KOPT-K1 (cell line): ENCODE results near the gene INSIG2.
"Not testable (repeated sequence)": the region's sequence is repeated elsewhere in the genome, so short reads cannot be mapped to it uniquely, and the experiment has no call there.

ENCODE experiments used
- H3K27ac ChIP-seq: fragments of 200-600 bp; sonication (generic); 2 replicates; pipeline ENCODE4 v1.5.1; 2016; ENCODE audit warnings: antibody characterized with exemption, mild to moderate bottlenecking, low read depth, low read length; ENCODE audit not compliant: poor library complexity, severe bottlenecking
- H3K36me3 ChIP-seq: fragments of 200-600 bp; sonication (generic); 2 replicates; pipeline ENCODE4 v1.5.1; 2017; ENCODE audit warnings: antibody characterized with exemption, mild to moderate bottlenecking, low read length, moderate library complexity; ENCODE audit not compliant: insufficient read depth
- H3K9me3 ChIP-seq: fragments of 200-600 bp; sonication (generic); 2 replicates; pipeline ENCODE4 v1.5.1; 2017; ENCODE audit warnings: antibody characterized with exemption, low read length, mild to moderate bottlenecking; ENCODE audit not compliant: insufficient read depth, poor library complexity, severe bottlenecking

Gene INSIG2

DNA sequence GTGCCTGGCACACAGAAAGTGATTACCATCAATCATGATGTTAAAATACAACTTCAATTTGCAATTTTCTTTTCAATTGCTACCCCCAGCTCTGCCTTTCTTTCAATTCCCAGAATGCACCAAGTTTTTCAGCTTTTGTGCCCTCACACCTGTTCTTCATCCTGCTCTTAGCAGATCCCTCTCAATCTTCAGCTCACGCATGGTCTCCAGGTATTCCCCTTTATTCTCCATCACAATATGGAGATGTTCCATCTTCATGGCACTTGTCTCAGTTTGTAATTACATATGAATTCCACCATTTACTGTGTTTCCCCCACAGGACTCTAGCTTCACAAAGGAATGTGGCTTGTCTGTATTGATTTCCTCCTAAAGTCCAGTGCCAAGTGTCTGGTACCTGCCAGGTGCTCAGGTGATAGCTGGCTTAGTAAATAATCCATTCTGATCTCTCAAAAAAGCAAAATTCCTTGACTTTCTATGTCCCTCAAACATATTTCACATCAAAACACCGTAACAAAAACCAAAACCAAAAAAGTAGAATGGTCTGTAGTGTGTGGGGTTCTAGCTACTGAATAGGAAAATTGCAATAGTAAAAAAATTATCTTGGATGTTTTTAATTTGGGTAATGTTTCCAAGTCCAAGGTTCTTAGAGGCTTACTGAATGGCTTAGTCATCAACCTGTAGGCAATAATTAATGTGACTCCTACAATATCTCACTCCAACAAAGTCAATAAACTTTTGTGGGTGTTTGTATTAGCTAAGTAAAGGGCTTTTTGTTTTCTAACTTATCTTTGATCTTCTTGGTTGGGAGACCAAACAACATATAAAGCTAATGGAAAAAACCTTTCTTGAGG, 2.9 kb upstream of the INSIG2 start:
- no peak overlapping the region for H3K27ac ChIP-seq

GRCh38 chr2:118086024-118086633, 2.1 kb upstream of the INSIG2 start:
- H3K27ac ChIP-seq: no peak overlapping the region
- no peaks in the 10 kb centered on the region for H3K9me3 ChIP-seq
- H3K36me3 ChIP-seq: no peaks in the 10 kb centered on the region

More for the DNA sequence above, 2.9 kb upstream of the INSIG2 start:
- Histone ChIP-seq H3K36me3 (no peaks in the 10 kb centered on the region), H3K9me3 (no peaks in the 10 kb centered on the region)

GRCh38 chr2:118089139-118089800, 999 bp downstream of the INSIG2 start:
- Histone ChIP-seq H3K36me3 (no peaks in the 10 kb centered on the region), H3K27ac (peak overlapping the region; percentile 71), H3K9me3 (no peaks in the 10 kb centered on the region)

GRCh38 chr2:118090387-118091139, 2.3 kb downstream of the INSIG2 start:
- Histone ChIP-seq H3K36me3 (no peaks in the 10 kb centered on the region), H3K27ac (no peak overlapping the region), H3K9me3 (no peaks in the 10 kb centered on the region)

- H3K9me3 ChIP-seq: no peaks in the 10 kb centered on the region
- H3K27ac ChIP-seq: no peak overlapping the region
- H3K36me3 ChIP-seq: no peaks in the 10 kb centered on the region
Observed at GRCh38 chr2:118091140-118091478, 2.8 kb downstream of the INSIG2 start.

- no peak overlapping the region for H3K27ac ChIP-seq
- H3K36me3 ChIP-seq: 0 out of 2 replicates have a peak, but pooled peaks cover 3% of the 10 kb centered on the region
- no peaks in the 10 kb centered on the region for H3K9me3 ChIP-seq
Observed at GRCh38 chr2:118091631-118092030, 3.4 kb downstream of the INSIG2 start.

DNA sequence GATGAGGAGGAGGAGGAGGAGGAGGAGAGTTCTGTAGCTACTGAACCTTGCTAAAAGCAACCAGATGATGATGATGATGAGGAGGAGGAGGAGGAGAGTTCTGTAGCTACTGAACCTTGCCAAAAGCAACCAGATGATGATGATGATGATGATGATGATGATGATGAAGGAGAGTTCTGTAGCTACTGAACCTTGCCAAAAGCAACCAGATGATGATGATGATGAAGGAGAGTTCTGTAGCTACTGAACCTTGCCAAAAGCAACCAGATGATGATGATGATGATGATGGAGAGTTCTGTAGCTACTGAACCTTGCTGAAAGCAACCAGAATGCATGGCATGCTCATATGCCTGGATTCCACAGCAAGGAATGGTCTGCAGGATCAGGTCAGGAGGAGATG, 5.8 kb downstream of the INSIG2 start:
- not testable (repeated sequence) for H3K27ac ChIP-seq, H3K9me3 ChIP-seq
- H3K36me3 ChIP-seq: peaks cover 20% of the 10 kb centered on the region

GRCh38 chr2:118094503-118094902, 6.2 kb downstream of the INSIG2 start:
- Histone ChIP-seq H3K36me3 (peaks cover 22% of the 10 kb centered on the region), H3K9me3 (no peaks in the 10 kb centered on the region), H3K27ac (no peak overlapping the region)

DNA sequence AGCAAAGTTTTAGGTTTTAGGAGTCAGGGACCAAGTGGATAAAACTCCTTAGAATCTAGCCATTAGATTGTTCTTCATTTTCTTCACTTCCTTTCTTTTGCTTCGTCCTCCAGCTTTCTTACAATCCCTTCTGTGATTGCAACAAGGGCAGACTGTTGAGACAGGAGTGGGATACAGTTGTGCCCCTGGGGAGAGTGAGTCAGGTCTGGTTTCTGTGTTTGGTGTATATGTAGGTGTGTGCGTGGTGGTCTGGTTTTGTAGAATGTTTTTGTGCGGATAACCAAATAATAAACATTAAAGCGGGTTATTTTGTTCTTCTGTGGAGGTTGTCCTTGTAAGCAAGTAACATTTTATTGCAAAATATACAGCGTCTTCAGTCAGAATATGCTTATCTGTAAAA, 7.3 kb downstream of the INSIG2 start:
- Histone ChIP-seq H3K9me3 (no peaks in the 10 kb centered on the region), H3K36me3 (peaks cover 28% of the 10 kb centered on the region), H3K27ac (no peak overlapping the region)

- Histone ChIP-seq H3K9me3 (no peaks in the 10 kb centered on the region), H3K36me3 (peaks cover 38% of the 10 kb centered on the region), H3K27ac (no peak overlapping the region)
Observed at GRCh38 chr2:118097657-118098056, 9.4 kb downstream of the INSIG2 start.

- Histone ChIP-seq H3K36me3 (peaks cover 38% of the 10 kb centered on the region), H3K9me3 (no peaks in the 10 kb centered on the region), H3K27ac (no peak overlapping the region)
Observed at GRCh38 chr2:118098307-118099030, 10.2 kb downstream of the INSIG2 start.

DNA sequence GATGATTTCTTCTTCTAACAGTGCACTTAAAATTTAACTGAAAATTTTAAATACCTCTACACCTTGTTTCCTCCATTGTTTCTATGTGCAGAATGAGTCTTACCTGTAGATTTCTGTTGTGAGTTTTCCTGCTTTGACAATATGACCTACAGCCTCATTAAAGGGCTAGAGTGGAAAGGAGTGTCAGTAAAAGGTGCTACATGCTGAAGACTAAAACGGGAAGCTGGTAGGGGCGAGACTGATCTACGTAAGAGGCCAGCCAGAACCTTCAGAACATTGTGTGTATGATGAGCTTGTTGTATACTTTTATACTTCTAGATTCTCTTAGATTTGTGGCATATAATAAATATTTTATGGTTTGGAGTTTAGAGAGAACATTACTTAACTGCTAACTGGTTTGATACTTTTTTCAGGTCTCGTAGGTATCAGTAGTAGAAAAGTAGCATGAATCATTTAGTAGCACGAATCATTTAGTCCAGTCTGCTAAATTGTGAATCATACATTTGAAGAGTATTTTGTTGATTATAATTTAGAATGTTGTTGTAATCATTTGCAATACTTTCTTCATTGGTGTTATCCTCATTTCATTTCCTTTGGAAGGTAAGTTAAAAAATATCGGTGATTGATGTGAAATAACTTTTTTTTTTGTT, 14.3 kb downstream of the INSIG2 start:
- Histone ChIP-seq H3K9me3 (no peaks in the 10 kb centered on the region), H3K27ac (no peak overlapping the region), H3K36me3 (peaks cover 61% of the 10 kb centered on the region)

DNA sequence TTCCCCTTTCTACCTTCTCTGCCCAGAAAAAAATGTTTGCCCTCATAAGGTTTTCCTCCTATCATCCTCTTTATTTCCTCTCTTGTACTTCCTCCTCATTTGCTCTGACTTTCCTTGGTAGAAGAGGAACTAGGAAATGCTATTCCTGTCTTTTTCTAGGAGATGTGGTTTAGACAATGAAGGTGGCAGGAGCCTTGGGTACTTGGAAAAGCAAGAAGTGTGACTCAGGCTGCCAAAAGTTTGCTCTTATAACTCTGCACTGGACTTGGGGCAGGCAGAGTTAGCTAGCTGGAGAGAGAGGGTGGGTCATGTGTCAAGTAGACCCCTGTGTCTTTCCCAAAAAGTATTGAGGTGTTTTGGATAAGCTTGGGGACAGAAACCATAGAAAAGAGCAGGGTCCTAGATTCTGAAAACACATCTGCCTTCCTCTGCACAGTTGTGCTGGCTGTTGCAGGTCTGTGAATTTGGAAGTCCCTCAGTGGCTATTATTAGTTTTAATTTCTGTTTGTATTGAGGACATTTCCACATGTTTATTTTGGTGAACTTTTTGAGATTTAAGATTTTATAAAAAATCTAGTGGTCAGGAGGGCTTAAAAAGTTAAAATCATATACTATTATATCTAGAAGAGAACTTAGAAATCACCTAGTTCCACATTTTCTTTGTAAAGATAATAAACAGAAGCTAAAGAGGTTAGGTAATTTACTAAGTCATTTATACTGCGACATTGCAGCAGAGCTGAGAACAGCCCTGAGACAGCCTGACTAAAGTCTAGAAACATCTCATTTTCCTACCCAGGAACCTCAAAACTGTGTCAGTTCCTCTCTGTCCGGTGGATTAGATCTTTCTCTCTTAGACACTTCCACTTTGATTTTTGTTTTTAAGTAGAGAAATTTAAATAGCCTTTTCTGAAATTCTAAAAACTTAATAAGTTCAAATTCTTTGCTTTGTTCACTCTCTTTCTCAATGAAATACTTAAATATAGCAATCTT, 16.0 kb downstream of the INSIG2 start:
- H3K36me3 ChIP-seq: peaks cover 67% of the 10 kb centered on the region
- no peaks in the 10 kb centered on the region for H3K9me3 ChIP-seq
- no peak overlapping the region for H3K27ac ChIP-seq
